Skin of body (tissue), 2 donors: Measurements from ENCODE around the gene CLEC19A. TPM values are rescaled to one million over a fixed set of nuclear protein-coding genes. Genes with fewer than 3 reads are reported as not detected.
"Not testable (repeated sequence)": the region's sequence is repeated elsewhere in the genome, so short reads cannot be mapped to it uniquely, and the experiment has no call there.

Source experiments
- DNase-seq: peaks from one replicate; lab custom pipeline; 2025; lab: John Stamatoyannopoulos, UW
- total RNA-seq: library from RNA; depleted of rRNA; stranded (reverse); fragments of >200 nt; gene quantifications from one replicate; pipeline ENCODE4 v1.2.3, GENCODE V29; 2014

CLEC19A gene
- total RNA-seq, 1 donor from 2014 or later, result not detected

- not testable (repeated sequence) for DNase-seq
These were observed 35.7 kb downstream of the CLEC19A start for GRCh38 chr16:19321186-19321585.

GRCh38 chr16:19323596-19323995, 38.1 kb downstream of the CLEC19A start:
- no peak for DNase-seq

- DNase-seq, result no peak
These were observed 42.8 kb downstream of the CLEC19A start for GRCh38 chr16:19328364-19328763.

GRCh38 chr16:19329932-19330331, 44.4 kb downstream of the CLEC19A start:
- no peak for DNase-seq

- DNase-seq, result no peak
These were observed 45.4 kb downstream of the CLEC19A start for GRCh38 chr16:19330841-19331397.

GRCh38 chr16:19331794-19332193, 46.3 kb downstream of the CLEC19A start:
- DNase-seq, result no peak

GRCh38 chr16:19338335-19338734, 52.8 kb downstream of the CLEC19A start:
- no peak for DNase-seq

GRCh38 chr16:19344224-19344801, 58.8 kb downstream of the CLEC19A start:
- DNase-seq, result no peak

- DNase-seq, result no peak
These were observed 59.4 kb downstream of the CLEC19A start for GRCh38 chr16:19344980-19345379.

GRCh38 chr16:19346335-19346922, 60.9 kb downstream of the CLEC19A start:
- DNase-seq, result no peak

GRCh38 chr16:19348125-19348524, 62.6 kb downstream of the CLEC19A start:
- no peak for DNase-seq

GRCh38 chr16:19348578-19349315, 63.2 kb downstream of the CLEC19A start:
- DNase-seq, result no peak

GRCh38 chr16:19354371-19354770, 68.8 kb downstream of the CLEC19A start:
- DNase-seq, result no peak

- no peak for DNase-seq
These were observed 70.8 kb downstream of the CLEC19A start for GRCh38 chr16:19356024-19356952.

- no peak for DNase-seq
These were observed 74.0 kb downstream of the CLEC19A start for GRCh38 chr16:19359556-19359955.

Other genes starting within 250 kb of the CLEC19A start
- 16.9 TPM for gene COQ7, start 218.1 kb upstream of the CLEC19A start, total RNA-seq
- gene ITPRIPL2, start 171.8 kb upstream of the CLEC19A start, total RNA-seq, result 28.8 TPM
- 3.1 TPM for gene SYT17, start 117.5 kb upstream of the CLEC19A start, total RNA-seq
- gene TMC5, start 132.2 kb downstream of the CLEC19A start, total RNA-seq, result 1.2 TPM
- gene GDE1, start 236.4 kb downstream of the CLEC19A start, total RNA-seq, result 32.6 TPM
- 31.8 TPM for gene CCP110, start 238.2 kb downstream of the CLEC19A start, total RNA-seq